GM18502 (cell line): ENCODE data around the gene SLFN12L.

Experiments
- ATAC-seq: cut with Tn5 transposase; IDR thresholded peaks from one replicate; pipeline ENCODE4 v1.9.1; 2021; ENCODE audit warnings: mild to moderate bottlenecking; ENCODE audit not compliant: unreplicated experiment, poor library complexity

The SLFN12L gene

DNA sequence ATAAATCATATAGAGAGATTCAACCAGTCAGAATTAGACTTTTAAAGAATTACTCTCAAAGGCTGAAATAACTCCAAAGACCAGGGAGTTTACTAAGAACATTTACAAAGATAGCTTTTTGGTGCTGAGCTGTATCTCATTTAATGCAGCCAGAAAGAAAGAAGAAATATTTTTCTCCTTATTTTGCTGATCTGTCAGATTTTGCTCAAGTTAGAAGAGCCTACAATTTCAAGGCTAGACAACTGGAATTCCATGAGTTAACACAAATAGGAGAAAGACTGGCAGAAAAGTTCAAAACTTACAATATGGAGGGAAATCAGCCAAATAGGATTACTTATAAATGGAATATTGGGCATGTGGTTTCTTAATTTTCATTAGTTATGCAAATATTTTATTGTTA is 99.0 kb downstream of the SLFN12L start:
- ATAC-seq = no peak

DNA sequence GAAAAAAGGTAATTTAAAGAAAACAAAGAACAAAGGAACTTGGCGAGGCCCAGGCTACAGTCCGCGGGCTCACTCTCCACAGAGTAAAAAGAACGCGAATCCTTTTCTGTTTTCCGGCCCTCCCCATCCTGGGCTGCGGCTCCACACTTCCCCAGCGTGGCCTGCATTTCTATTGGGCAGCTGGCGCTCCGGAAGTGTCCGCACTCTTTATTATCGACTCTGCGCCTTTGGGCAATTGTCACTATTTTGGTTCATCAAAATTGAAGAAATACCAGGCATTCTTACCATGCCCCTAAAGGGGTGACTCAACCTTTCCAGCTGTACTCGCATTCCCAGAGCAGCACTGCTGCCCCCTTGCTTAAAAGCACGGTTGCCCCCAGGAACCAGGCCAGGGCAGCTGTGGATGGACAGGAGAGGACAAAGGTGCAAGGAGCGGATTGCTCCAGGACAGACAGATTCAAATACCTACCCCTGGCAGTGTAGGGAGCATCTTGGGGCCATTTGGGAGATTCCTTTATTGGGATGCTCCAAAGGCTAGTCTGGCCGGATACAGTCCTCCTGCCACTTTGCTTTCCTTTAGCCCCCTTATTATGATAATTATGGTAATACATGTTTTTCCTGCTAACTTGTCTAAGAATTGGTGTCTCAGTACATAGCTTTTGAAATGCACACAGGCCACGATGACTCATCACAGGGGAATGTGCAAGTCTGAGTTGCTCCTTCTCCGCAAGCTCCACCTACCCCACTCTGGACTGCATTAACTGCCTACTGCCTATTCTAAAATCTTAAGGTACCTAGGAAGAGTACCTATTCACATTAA is 104.2 kb downstream of the SLFN12L start:
- ATAC-seq = peak; percentile 44

- ATAC-seq = peak; percentile 80
These were observed 105.1 kb downstream of the SLFN12L start, which contains the start of gene SLFN12 for GRCh38 chr17:35432176-35433074. TSS of gene SLFN12 (minus strand) at chr17:35432500. CDS start at chr17:35423028, 9,472 bp downstream.

GRCh38 chr17:35429702-35430101 is 107.8 kb downstream of the SLFN12L start:
- no peak for ATAC-seq

GRCh38 chr17:35428229-35428628 is 109.2 kb downstream of the SLFN12L start:
- ATAC-seq = no peak

DNA sequence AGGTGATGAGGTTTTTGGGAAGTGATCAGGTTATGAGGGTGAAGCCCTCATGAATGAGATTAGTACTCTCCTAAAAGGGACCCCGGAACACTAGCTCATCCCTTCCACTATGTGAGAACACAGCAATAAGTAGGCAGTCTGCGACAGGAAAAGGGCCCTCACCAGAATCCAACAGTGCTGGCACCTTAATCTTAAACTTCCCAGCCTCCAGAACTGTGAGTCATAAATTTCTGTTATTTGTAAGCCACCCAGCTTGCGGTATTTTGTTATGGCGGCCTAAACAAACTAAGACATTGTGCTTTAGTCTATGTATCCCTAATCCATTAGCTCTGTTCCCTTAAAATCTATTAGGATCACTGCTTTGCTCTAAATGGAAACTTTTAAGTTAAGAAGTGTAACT is 113.7 kb downstream of the SLFN12L start:
- ATAC-seq = no peak
